ENCODE results near the gene ACSBG1.

Gene ACSBG1

GRCh38 chr15:78179286-78179840, 55.0 kb downstream of the ACSBG1 start:
- Histone ChIP-seq H3K27ac (no peak overlapping the region), H3K4me3 (no peak overlapping the region)
- no peak for TF ChIP-seq CTCF (IDR thresholded peaks at IDR 0.05)
- no peak for DNase-seq (ENCODE audit: low spot score)

- TF ChIP-seq CTCF (IDR thresholded peaks at IDR 0.05): no peak
- H3K4me3 ChIP-seq: no peak overlapping the region
- DNase-seq (ENCODE audit: low spot score): no peak
- no peak overlapping the region for H3K27ac ChIP-seq
These were observed 56.3 kb downstream of the ACSBG1 start for GRCh38 chr15:78178064-78178463.

- Histone ChIP-seq H3K27ac (no peak overlapping the region), H3K4me3 (no peak overlapping the region)
- DNase-seq (ENCODE audit: low spot score): no peak
- TF ChIP-seq CTCF (IDR thresholded peaks at IDR 0.05): peak; percentile 21
These were observed 56.9 kb downstream of the ACSBG1 start for GRCh38 chr15:78177447-78177873.

- Histone ChIP-seq H3K27ac (no peak overlapping the region), H3K4me3 (no peak overlapping the region)
- no peak for DNase-seq (ENCODE audit: low spot score)
- no peak for TF ChIP-seq CTCF (IDR thresholded peaks at IDR 0.05)
These were observed 59.0 kb downstream of the ACSBG1 start for GRCh38 chr15:78175330-78175729.

GRCh38 chr15:78174401-78174800, 60.0 kb downstream of the ACSBG1 start:
- Histone ChIP-seq H3K4me3 (no peak overlapping the region), H3K27ac (no peak overlapping the region)
- TF ChIP-seq CTCF (IDR thresholded peaks at IDR 0.05): no peak
- DNase-seq (ENCODE audit: low spot score): no peak

- no peak for DNase-seq (ENCODE audit: low spot score)
- H3K4me3 ChIP-seq: no peak overlapping the region
- no peak overlapping the region for H3K27ac ChIP-seq
- no peak for TF ChIP-seq CTCF (IDR thresholded peaks at IDR 0.05)
These were observed 62.4 kb downstream of the ACSBG1 start for GRCh38 chr15:78171864-78172472.

Data from coronary artery (tissue), 2 donors.